Osteoblast (primary cell): ENCODE results near the gene RPS6KA5. TPM values are rescaled to one million over a fixed set of nuclear protein-coding genes. Genes with fewer than 3 reads are reported as not detected.

Experiments
- DNase-seq: peaks from one replicate; pipeline ENCODE4 v3.0.0; 2011; ENCODE audit warnings: low spot score, mixed read lengths; ENCODE audit not compliant: insufficient read length; ENCODE audit errors: missing footprints
- H2AFZ ChIP-seq: 2 replicates; pipeline ENCODE4 v1.6.0; 2011; ENCODE audit warnings: mild to moderate bottlenecking, low read length
- H3K27ac ChIP-seq: 2 replicates; pipeline ENCODE4 v1.5.1; 2011; ENCODE audit warnings: mild to moderate bottlenecking, low read depth, low read length, moderate library complexity
- H3K27me3 ChIP-seq: 2 replicates; pipeline ENCODE4 v1.6.0; 2012; ENCODE audit warnings: mild to moderate bottlenecking, control low read depth, inconsistent platforms, low read length, moderate library complexity; ENCODE audit not compliant: insufficient read depth
- H3K36me3 ChIP-seq: 2 replicates; pipeline ENCODE4 v1.5.1; 2011; ENCODE audit warnings: mild to moderate bottlenecking, low read length, control low read depth, moderate library complexity; ENCODE audit not compliant: insufficient read depth
- H3K4me1 ChIP-seq: 2 replicates; pipeline ENCODE4 v1.5.1; 2011; ENCODE audit warnings: mild to moderate bottlenecking, low read length, control low read depth, moderate library complexity; ENCODE audit not compliant: insufficient read depth
- H3K4me2 ChIP-seq: 2 replicates; pipeline ENCODE4 v1.6.0; 2011; ENCODE audit warnings: mild to moderate bottlenecking, low read length; ENCODE audit not compliant: insufficient read depth
- H3K4me3 ChIP-seq: fragments of 200-600 bp; sonication (generic); 3 replicates; pipeline ENCODE4 v1.5.1; 2012; ENCODE audit warnings: mild to moderate bottlenecking, low read length, inconsistent platforms; ENCODE audit not compliant: insufficient read depth
- H3K79me2 ChIP-seq: 2 replicates; pipeline ENCODE4 v1.6.0; 2012; ENCODE audit warnings: mild to moderate bottlenecking, low read length, control low read depth, inconsistent platforms; ENCODE audit not compliant: insufficient read depth
- H3K9me3 ChIP-seq: 2 replicates; pipeline ENCODE4 v1.5.1; 2011; ENCODE audit warnings: low read depth, low read length, control low read depth
- H4K20me1 ChIP-seq: 2 replicates; pipeline ENCODE4 v1.6.0; 2012; ENCODE audit warnings: mild to moderate bottlenecking, low read length, control low read depth; ENCODE audit not compliant: insufficient read depth
- total RNA-seq: library from RNA; depleted of rRNA; stranded (reverse); fragments of >200 nt; gene quantifications from 2 replicates; pipeline ENCODE4 v1.2.3, GENCODE V29; 2012
- TF ChIP-seq, protein P1 (sequence below): IDR thresholded peaks from 2 replicates; pipeline ENCODE4 v1.5.1; 2011; ENCODE audit warnings: mild to moderate bottlenecking, low read depth, low read length, moderate library complexity; ENCODE audit errors: extremely low read depth

Gene RPS6KA5
- total RNA-seq, 1 donor: 1.4 TPM

DNA sequence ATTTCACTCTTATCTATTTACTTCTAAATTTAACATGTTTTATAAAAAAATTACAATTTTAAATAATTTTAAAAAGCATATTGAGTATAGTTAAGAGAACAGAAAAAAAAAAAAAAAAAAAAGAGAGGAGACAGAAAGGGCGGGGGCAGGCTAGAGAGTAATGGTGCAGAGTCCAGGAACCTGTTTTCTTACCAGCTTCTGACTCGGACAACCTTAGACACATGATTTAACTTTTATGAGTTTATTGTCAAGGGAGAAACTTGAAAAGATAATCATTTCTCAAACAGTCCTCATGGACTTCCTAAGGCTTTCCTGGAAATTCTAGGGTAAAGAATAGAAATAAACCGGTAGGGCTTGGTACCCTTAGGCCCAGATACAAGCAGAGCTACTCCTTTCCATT lies 84.3 kb downstream of the RPS6KA5 start:
- Histone ChIP-seq H2AFZ (no peak overlapping the region), H3K4me3 (no peak overlapping the region), H4K20me1 (no peaks in the 10 kb centered on the region), H3K79me2 (no peaks in the 10 kb centered on the region), H3K9me3 (no peaks in the 10 kb centered on the region), H3K27ac (no peak overlapping the region), H3K36me3 (no peaks in the 10 kb centered on the region), H3K4me2 (no peak overlapping the region), H3K27me3 (no peaks in the 10 kb centered on the region), H3K4me1 (no peaks in the 10 kb centered on the region)
- no peak for DNase-seq
- TF ChIP-seq, protein P1, sequence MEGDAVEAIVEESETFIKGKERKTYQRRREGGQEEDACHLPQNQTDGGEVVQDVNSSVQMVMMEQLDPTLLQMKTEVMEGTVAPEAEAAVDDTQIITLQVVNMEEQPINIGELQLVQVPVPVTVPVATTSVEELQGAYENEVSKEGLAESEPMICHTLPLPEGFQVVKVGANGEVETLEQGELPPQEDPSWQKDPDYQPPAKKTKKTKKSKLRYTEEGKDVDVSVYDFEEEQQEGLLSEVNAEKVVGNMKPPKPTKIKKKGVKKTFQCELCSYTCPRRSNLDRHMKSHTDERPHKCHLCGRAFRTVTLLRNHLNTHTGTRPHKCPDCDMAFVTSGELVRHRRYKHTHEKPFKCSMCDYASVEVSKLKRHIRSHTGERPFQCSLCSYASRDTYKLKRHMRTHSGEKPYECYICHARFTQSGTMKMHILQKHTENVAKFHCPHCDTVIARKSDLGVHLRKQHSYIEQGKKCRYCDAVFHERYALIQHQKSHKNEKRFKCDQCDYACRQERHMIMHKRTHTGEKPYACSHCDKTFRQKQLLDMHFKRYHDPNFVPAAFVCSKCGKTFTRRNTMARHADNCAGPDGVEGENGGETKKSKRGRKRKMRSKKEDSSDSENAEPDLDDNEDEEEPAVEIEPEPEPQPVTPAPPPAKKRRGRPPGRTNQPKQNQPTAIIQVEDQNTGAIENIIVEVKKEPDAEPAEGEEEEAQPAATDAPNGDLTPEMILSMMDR: no peak

DNA sequence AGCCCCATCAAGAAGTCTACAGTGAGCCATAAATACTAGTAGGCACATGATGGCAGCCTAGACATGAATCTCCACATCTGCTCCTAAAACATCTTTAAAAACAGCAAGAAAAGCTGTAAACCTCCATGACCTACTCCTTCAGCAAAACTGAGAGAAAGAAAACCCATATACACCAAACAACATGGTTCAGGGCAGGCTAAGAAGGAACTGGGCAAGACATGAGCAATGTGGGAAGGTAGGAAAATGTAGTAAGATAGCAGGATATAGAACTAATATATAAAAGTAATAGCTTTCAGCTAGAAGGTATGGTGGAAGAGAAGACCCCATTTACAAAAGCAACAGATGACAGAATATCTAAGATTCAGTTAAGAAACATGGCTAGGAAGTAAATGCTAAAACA lies 88.8 kb downstream of the RPS6KA5 start:
- Histone ChIP-seq H4K20me1 (no peaks in the 10 kb centered on the region), H3K4me3 (no peak overlapping the region), H3K9me3 (no peaks in the 10 kb centered on the region), H3K4me1 (no peaks in the 10 kb centered on the region), H3K4me2 (no peak overlapping the region), H2AFZ (no peak overlapping the region), H3K36me3 (no peaks in the 10 kb centered on the region), H3K27ac (no peak overlapping the region), H3K79me2 (no peaks in the 10 kb centered on the region), H3K27me3 (no peaks in the 10 kb centered on the region)
- no peak for DNase-seq
- TF ChIP-seq, protein P1: no peak

DNA sequence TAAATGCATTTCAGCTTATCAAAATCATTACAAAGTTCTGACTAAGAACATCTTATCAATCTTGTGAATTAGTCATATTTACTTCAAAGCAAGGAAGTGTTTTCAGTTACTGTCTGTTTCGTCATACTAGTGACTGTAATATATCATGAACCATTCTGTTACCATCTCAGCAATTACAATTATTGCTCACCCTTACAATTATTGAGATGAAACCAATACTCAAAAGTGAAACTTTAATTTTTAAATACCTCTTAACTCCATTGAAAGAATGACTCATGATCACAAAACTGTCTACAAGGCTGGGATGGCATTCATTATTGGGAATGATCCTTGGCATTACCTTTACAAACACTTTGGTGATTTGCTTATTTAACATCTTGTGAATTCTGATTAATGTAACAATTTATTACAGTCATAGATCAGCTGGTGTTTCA lies 90.3 kb downstream of the RPS6KA5 start:
- H3K36me3 ChIP-seq: no peaks in the 10 kb centered on the region
- TF ChIP-seq, protein P1: no peak
- H4K20me1 ChIP-seq: no peaks in the 10 kb centered on the region
- no peaks in the 10 kb centered on the region for H3K27me3 ChIP-seq
- H3K4me1 ChIP-seq: no peaks in the 10 kb centered on the region
- H3K9me3 ChIP-seq: no peaks in the 10 kb centered on the region
- H3K4me2 ChIP-seq: no peak overlapping the region
- no peak overlapping the region for H2AFZ ChIP-seq
- no peak overlapping the region for H3K27ac ChIP-seq
- no peaks in the 10 kb centered on the region for H3K79me2 ChIP-seq
- H3K4me3 ChIP-seq: no peak overlapping the region
- DNase-seq: no peak

DNA sequence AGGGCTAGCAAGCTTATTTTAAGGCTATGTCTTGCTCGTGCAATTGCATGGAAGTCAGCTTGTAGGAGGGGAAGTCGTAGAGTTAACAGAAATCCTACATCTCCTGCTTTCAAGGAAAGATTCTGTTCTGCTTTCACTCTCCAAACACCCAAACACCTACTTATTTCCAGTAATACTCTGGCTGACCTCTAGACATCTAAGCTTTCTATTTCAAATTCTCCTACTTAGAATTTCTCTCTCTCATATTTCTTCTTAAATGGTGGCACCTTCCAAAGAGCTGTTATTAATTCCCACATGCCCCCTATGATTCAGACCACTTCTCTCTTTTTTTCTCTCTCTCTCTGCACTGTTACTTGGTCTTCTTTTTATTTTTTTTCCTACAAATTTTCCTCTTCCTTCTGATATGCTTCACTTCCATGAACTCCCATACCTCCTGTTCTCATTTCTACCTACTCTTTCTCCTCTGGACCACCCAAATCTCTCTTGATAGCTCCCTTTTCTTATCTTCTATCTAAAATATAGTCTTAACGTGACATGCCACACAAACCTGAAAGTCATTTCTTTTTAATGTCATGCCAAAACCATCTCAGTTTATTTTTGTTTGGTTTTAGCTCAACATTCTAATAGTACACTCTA lies 90.8 kb downstream of the RPS6KA5 start:
- no peak for DNase-seq
- H3K4me2 ChIP-seq: no peak overlapping the region
- no peaks in the 10 kb centered on the region for H4K20me1 ChIP-seq
- TF ChIP-seq, protein P1: no peak
- H3K79me2 ChIP-seq: no peaks in the 10 kb centered on the region
- H3K36me3 ChIP-seq: no peaks in the 10 kb centered on the region
- H3K27me3 ChIP-seq: no peaks in the 10 kb centered on the region
- H3K4me3 ChIP-seq: no peak overlapping the region
- no peak overlapping the region for H2AFZ ChIP-seq
- no peak overlapping the region for H3K27ac ChIP-seq
- no peaks in the 10 kb centered on the region for H3K4me1 ChIP-seq
- H3K9me3 ChIP-seq: no peaks in the 10 kb centered on the region
